MM.1S (cell line): ENCODE data around the gene STAT5A.

Experiments
- CTCF ChIP-seq: fragments of 300-600 bp; sonication (generic); IDR thresholded peaks from 2 replicates; pipeline ENCODE4 v1.5.1; 2016; ENCODE audit warnings: antibody characterized with exemption, low read length, mixed read lengths
- EZH2 ChIP-seq: fragments of 300-600 bp; sonication (generic); optimal IDR thresholded peaks from 2 replicates; pipeline ENCODE3; 2017; ENCODE audit warnings: low read depth, mild to moderate bottlenecking, antibody characterized with exemption, low read length, mixed read lengths
- EZH2phosphoT487 ChIP-seq: fragments of 300-600 bp; sonication (generic); IDR thresholded peaks from 2 replicates; pipeline ENCODE4 v1.6.1; 2018; ENCODE audit warnings: antibody characterized with exemption, low read length

GRCh38 chr17:42309986-42310786 is 21.9 kb downstream of the STAT5A start:
- TF ChIP-seq CTCF (no peak), EZH2phosphoT487 (no peak), EZH2 (no peak)
